Astrocyte of the spinal cord (primary cell): Measurements from ENCODE around the gene TUBA8.
"Not testable (repeated sequence)": the region's sequence is repeated elsewhere in the genome, so short reads cannot be mapped to it uniquely, and the experiment has no call there.

ENCODE experiments used
- DNase-seq: peaks from one replicate; pipeline ENCODE4 v3.0.0; 2011; ENCODE audit warnings: low read depth, low spot score
- H3K4me3 ChIP-seq: 2 replicates; pipeline ENCODE4 v1.5.1; 2011; ENCODE audit warnings: low read depth, mild to moderate bottlenecking, low read length, moderate library complexity
- CTCF ChIP-seq: IDR thresholded peaks from 2 replicates; pipeline ENCODE4 v1.5.1; 2012; ENCODE audit warnings: low read depth, mild to moderate bottlenecking, low read length, inconsistent platforms
- in situ Hi-C: cut with HindIII; loops from 2 replicates; pipeline ENCODE4 v1.10.0; 2017; ENCODE audit warnings: low sequenced_read_pairs

Gene TUBA8

DNA sequence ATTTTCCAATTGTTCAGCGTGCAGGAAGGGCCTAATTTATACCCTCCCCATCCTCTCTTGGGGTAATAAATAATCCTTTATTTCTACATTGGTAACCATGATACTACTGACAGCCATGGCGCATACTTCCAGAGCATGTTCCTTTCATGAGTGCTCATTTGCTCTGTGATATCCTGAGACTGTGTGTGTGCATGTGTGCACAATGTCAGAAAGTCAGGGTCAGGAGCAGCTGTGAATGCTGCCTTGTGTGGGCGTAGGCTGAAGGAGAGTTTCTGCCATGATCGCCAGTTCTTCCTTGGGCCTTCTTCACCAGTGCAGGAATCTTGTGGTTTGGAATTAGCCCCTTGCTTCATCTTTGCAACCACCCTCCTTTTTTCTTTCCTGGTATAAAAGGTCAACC, 10.2 kb downstream of the TUBA8 start:
- DNase-seq: no peak
- TF ChIP-seq CTCF: no peak
- in situ Hi-C loops: no loop called here
- no peak overlapping the region for H3K4me3 ChIP-seq

DNA sequence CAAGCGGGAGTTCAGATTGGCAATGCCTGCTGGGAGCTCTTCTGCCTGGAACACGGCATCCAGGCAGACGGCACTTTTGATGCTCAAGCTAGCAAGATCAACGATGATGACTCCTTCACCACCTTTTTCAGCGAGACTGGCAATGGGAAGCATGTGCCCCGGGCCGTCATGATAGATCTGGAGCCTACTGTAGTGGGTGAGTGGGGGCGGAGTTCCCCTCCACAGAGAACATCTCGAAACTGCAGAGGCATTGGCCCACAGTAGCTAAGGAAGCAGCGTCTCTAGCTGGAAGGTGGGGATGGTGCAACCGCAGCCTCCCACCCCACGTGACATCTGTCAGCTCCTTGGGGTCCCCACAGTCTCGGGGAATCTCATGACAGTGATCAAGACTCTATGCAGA, 10.9 kb downstream of the TUBA8 start:
- H3K4me3 ChIP-seq: no peak overlapping the region
- DNase-seq: no peak
- no peak for TF ChIP-seq CTCF
- in situ Hi-C loops: no loop called here

DNA sequence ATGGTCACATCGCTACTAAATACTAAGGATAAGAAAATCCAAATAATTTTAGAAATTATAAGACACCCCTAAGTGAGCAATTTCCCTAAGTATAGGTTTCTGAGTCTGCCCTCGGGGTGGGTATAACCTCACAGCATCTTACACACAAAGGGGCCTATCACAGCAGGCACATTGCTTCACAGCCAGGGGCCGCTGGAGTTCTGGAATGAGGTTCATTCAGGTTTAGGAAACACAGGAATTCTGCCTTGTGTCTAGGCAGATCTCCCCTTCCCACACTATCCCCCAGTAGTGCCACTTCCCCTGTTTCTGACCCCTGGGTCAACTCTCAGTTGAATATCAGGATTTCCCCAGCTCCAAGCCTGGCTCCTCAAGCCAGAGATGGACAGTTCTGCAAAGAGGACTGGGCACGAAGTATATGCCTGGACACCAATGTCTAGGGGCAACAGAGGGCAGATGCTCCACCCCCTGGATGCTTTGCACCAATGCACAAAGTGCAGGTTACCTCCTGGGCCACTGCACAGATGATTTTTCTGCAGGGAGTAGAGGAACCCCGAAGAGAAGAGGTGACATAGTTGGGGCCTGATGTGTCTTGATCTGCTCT, 11.4 kb downstream of the TUBA8 start:
- no peak for DNase-seq
- TF ChIP-seq CTCF: no peak
- in situ Hi-C loops: no loop called here
- no peak overlapping the region for H3K4me3 ChIP-seq

DNA sequence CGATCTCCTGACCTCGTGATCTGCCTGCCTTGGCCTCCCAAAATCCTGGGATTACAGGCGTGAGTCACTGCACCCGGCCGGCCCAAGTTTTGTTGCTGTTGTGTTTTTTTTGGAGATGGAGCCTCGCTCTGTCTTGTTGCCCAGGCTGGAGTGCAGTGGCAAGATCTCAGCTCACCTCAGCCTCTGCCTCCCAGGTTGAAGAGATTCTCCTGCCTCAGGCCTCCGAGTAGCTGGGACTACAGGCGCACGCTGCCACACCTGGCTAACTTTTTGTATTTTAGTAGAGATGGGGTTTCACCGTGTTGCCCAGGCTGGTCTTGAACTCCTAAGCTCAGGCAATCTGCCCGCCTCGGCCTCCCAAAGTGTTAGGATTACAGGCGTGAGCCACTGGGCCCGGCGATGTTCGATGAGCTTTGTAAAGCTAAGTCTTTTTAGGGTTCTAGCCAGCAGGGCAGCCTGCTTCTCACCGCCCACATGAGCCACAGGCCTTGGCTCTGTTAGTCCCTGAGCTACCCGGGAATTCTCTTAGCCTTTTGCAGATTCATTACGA, 12.9 kb downstream of the TUBA8 start:
- in situ Hi-C loops, DNase-seq, H3K4me3 ChIP-seq: not testable (repeated sequence)

DNA sequence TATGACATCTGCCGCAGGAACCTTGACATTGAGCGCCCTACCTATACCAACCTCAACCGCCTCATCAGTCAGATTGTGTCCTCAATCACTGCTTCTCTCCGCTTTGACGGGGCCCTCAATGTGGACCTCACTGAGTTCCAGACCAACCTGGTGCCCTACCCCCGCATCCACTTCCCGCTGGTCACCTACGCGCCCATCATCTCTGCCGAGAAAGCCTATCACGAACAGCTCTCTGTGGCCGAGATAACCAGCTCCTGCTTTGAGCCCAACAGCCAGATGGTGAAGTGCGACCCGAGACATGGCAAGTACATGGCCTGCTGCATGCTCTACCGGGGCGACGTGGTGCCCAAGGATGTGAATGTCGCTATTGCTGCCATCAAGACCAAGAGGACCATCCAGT, 16.0 kb downstream of the TUBA8 start:
- in situ Hi-C loops: no loop called here
- no peak for TF ChIP-seq CTCF
- no peak for DNase-seq
- no peak overlapping the region for H3K4me3 ChIP-seq

GRCh38 chr22:18130018-18130417, 19.4 kb downstream of the TUBA8 start:
- no peak for TF ChIP-seq CTCF
- no peak for DNase-seq
- no peak overlapping the region for H3K4me3 ChIP-seq
- in situ Hi-C loops: no loop called here

- in situ Hi-C loops: no loop called here
- H3K4me3 ChIP-seq: no peak overlapping the region
- no peak for TF ChIP-seq CTCF
- DNase-seq: no peak
These were observed 20.3 kb downstream of the TUBA8 start for GRCh38 chr22:18130699-18131429.
